ENCODE data around the gene AFTPH.

AFTPH gene

GRCh38 chr2:64612575-64613195, 88.6 kb downstream of the AFTPH start:
- no peak for TF ChIP-seq CTCF (IDR thresholded peaks at IDR 0.05)
- no peak overlapping the region for H3K9ac ChIP-seq
- no peaks in the 10 kb centered on the region for H3K27me3 ChIP-seq (ENCODE audit: control insufficient read depth, insufficient read depth, low read length)
- H3K4me3 ChIP-seq (ENCODE audit: low read depth, low read length): no peak overlapping the region
- no peaks in the 10 kb centered on the region for H3K36me3 ChIP-seq (ENCODE audit: control insufficient read depth, insufficient read depth, low read length)
- H3K9me3 ChIP-seq (ENCODE audit: control insufficient read depth, low read length): no peaks in the 10 kb centered on the region
- no peak overlapping the region for H3K4me2 ChIP-seq (ENCODE audit: low read length)
- H3K4me1 ChIP-seq: no peaks in the 10 kb centered on the region
- no peaks in the 10 kb centered on the region for H3K79me2 ChIP-seq
- H2AFZ ChIP-seq: no peak overlapping the region
- H3K27ac ChIP-seq: no peak overlapping the region

GRCh38 chr2:64613276-64613675, 89.1 kb downstream of the AFTPH start:
- Histone ChIP-seq H3K9me3 (ENCODE audit: control insufficient read depth, low read length) (no peaks in the 10 kb centered on the region), H3K9ac (no peak overlapping the region), H3K36me3 (ENCODE audit: control insufficient read depth, insufficient read depth, low read length) (no peaks in the 10 kb centered on the region), H3K27me3 (ENCODE audit: control insufficient read depth, insufficient read depth, low read length) (no peaks in the 10 kb centered on the region), H3K27ac (no peak overlapping the region), H3K4me1 (no peaks in the 10 kb centered on the region), H3K4me2 (ENCODE audit: low read length) (no peak overlapping the region), H3K79me2 (no peaks in the 10 kb centered on the region), H2AFZ (no peak overlapping the region), H3K4me3 (ENCODE audit: low read depth, low read length) (no peak overlapping the region)
- no peak for TF ChIP-seq CTCF (IDR thresholded peaks at IDR 0.05)

- TF ChIP-seq CTCF (IDR thresholded peaks at IDR 0.05): no peak
- no peak overlapping the region for H3K4me2 ChIP-seq (ENCODE audit: low read length)
- H3K4me1 ChIP-seq: no peaks in the 10 kb centered on the region
- H3K79me2 ChIP-seq: no peaks in the 10 kb centered on the region
- no peaks in the 10 kb centered on the region for H3K36me3 ChIP-seq (ENCODE audit: control insufficient read depth, insufficient read depth, low read length)
- no peaks in the 10 kb centered on the region for H3K27me3 ChIP-seq (ENCODE audit: control insufficient read depth, insufficient read depth, low read length)
- H3K27ac ChIP-seq: no peak overlapping the region
- H3K4me3 ChIP-seq (ENCODE audit: low read depth, low read length): no peak overlapping the region
- no peak overlapping the region for H3K9ac ChIP-seq
- H3K9me3 ChIP-seq (ENCODE audit: control insufficient read depth, low read length): no peaks in the 10 kb centered on the region
- H2AFZ ChIP-seq: no peak overlapping the region
Measured at GRCh38 chr2:64615192-64615763, 91.2 kb downstream of the AFTPH start.

- no peaks in the 10 kb centered on the region for H3K27me3 ChIP-seq (ENCODE audit: control insufficient read depth, insufficient read depth, low read length)
- H2AFZ ChIP-seq: no peak overlapping the region
- no peaks in the 10 kb centered on the region for H3K79me2 ChIP-seq
- H3K4me2 ChIP-seq (ENCODE audit: low read length): no peak overlapping the region
- no peak overlapping the region for H3K4me3 ChIP-seq (ENCODE audit: low read depth, low read length)
- H3K4me1 ChIP-seq: no peaks in the 10 kb centered on the region
- no peak for TF ChIP-seq CTCF (IDR thresholded peaks at IDR 0.05)
- H3K27ac ChIP-seq: no peak overlapping the region
- H3K9me3 ChIP-seq (ENCODE audit: control insufficient read depth, low read length): no peaks in the 10 kb centered on the region
- no peaks in the 10 kb centered on the region for H3K36me3 ChIP-seq (ENCODE audit: control insufficient read depth, insufficient read depth, low read length)
- H3K9ac ChIP-seq: no peak overlapping the region
Measured at GRCh38 chr2:64615844-64616536, 91.9 kb downstream of the AFTPH start.

Measured in parathyroid adenoma (tissue), 2 donors.